Measurements from ENCODE around the gene DPP8.

DPP8 gene

GRCh38 chr15:65423976-65424679 is 93.4 kb downstream of the DPP8 start:
- no peak for DNase-seq

GRCh38 chr15:65423150-65423975 is 94.1 kb downstream of the DPP8 start:
- DNase-seq, result no peak

GRCh38 chr15:65421360-65422215 is 95.9 kb downstream of the DPP8 start:
- DNase-seq, result no peak

- no peak for DNase-seq
Measured at GRCh38 chr15:65420975-65421359, 96.5 kb downstream of the DPP8 start.

- DNase-seq, result no peak
Measured at GRCh38 chr15:65418596-65418995, 98.9 kb downstream of the DPP8 start.

GRCh38 chr15:65416845-65417416 is 100.6 kb downstream of the DPP8 start:
- no peak for DNase-seq

- DNase-seq, result no peak
Measured at GRCh38 chr15:65414841-65415621, 102.5 kb downstream of the DPP8 start.

- no peak for DNase-seq
Measured at GRCh38 chr15:65413760-65414144, 103.7 kb downstream of the DPP8 start.

- DNase-seq, result no peak
Measured at GRCh38 chr15:65413051-65413759, 104.3 kb downstream of the DPP8 start.

- no peak for DNase-seq
Measured at GRCh38 chr15:65412556-65412955, 104.9 kb downstream of the DPP8 start.

GRCh38 chr15:65411465-65412071 is 105.9 kb downstream of the DPP8 start:
- DNase-seq, result no peak

- DNase-seq, result no peak
Measured at GRCh38 chr15:65410972-65411371, 106.5 kb downstream of the DPP8 start.

- no peak for DNase-seq
Measured at GRCh38 chr15:65410036-65410435, 107.5 kb downstream of the DPP8 start.

GRCh38 chr15:65409036-65409631 is 108.4 kb downstream of the DPP8 start:
- no peak for DNase-seq

- DNase-seq, result no peak
Measured at GRCh38 chr15:65408324-65409035, 109.0 kb downstream of the DPP8 start.

GRCh38 chr15:65406424-65407000 is 111.0 kb downstream of the DPP8 start:
- no peak for DNase-seq

- DNase-seq, result no peak
Measured at GRCh38 chr15:65405791-65406423, 111.6 kb downstream of the DPP8 start.

- DNase-seq, result no peak
Measured at GRCh38 chr15:65404186-65404872, 113.2 kb downstream of the DPP8 start.
